Transverse colon (tissue), 4 donors: ENCODE results near the gene ROCK1. TPM values are rescaled to one million over a fixed set of nuclear protein-coding genes. Genes with fewer than 3 reads are reported as not detected.

Experiments used
- small RNA-seq, 4 donors: library from RNA; depleted of rRNA; stranded (forward); fragments of <200 nt; gene quantifications; one replicate each; pipeline ENCODE3, GENCODE V24; 2016
- total RNA-seq, 4 donors: library from RNA; depleted of rRNA; stranded (reverse); fragments of >200 nt; gene quantifications; one replicate each; pipeline ENCODE4 v1.1.0, GENCODE V29; 2016

ROCK1 gene
- total RNA-seq, 4 donors from 2014 or later = 23.9 to 59.5 (median 39.6) TPM

Small RNAs within 50 kb of the gene (small RNA-seq; reads per million reads assigned to genes)
- 0 reads per million in 4 donors for gene RNU6-120P

Other genes starting within 250 kb of the ROCK1 start
- 1 to 10 TPM in 2 of 4 donors, not detected in 2; 1.1 to 1.5 TPM for gene GREB1L, start 130.4 kb upstream of the ROCK1 start, total RNA-seq